GM21526 (cell line): ENCODE measurements around the gene HIPK2.

ENCODE experiments used
- ATAC-seq: cut with Tn5 transposase; IDR thresholded peaks from one replicate; pipeline ENCODE4 v1.9.1; 2021; ENCODE audit warnings: moderate library complexity; ENCODE audit not compliant: unreplicated experiment, low FRiP score

Gene HIPK2

GRCh38 chr7:139753081-139753692, 24.6 kb downstream of the HIPK2 start:
- ATAC-seq, result no peak

- ATAC-seq, result no peak
These were observed 25.2 kb downstream of the HIPK2 start for GRCh38 chr7:139752604-139753003.

- ATAC-seq, result no peak
These were observed 25.6 kb downstream of the HIPK2 start for GRCh38 chr7:139752148-139752547.

GRCh38 chr7:139750459-139751095, 27.2 kb downstream of the HIPK2 start:
- ATAC-seq, result no peak

- no peak for ATAC-seq
These were observed 28.3 kb downstream of the HIPK2 start for GRCh38 chr7:139749545-139749944.

GRCh38 chr7:139748941-139749340, 28.9 kb downstream of the HIPK2 start:
- no peak for ATAC-seq

- no peak for ATAC-seq
These were observed 29.4 kb downstream of the HIPK2 start for GRCh38 chr7:139748373-139748765.

GRCh38 chr7:139747662-139748372, 30.0 kb downstream of the HIPK2 start:
- no peak for ATAC-seq

GRCh38 chr7:139746652-139747051, 31.1 kb downstream of the HIPK2 start:
- ATAC-seq, result no peak

GRCh38 chr7:139745678-139746143, 32.1 kb downstream of the HIPK2 start:
- ATAC-seq, result no peak

GRCh38 chr7:139744768-139745677, 32.8 kb downstream of the HIPK2 start:
- ATAC-seq, result no peak

- no peak for ATAC-seq
These were observed 33.6 kb downstream of the HIPK2 start for GRCh38 chr7:139743967-139744767.

- ATAC-seq, result no peak
These were observed 34.4 kb downstream of the HIPK2 start for GRCh38 chr7:139743267-139743966.

- ATAC-seq, result no peak
These were observed 35.9 kb downstream of the HIPK2 start for GRCh38 chr7:139741789-139742344.

GRCh38 chr7:139741239-139741638, 36.6 kb downstream of the HIPK2 start:
- ATAC-seq, result no peak

- no peak for ATAC-seq
These were observed 37.8 kb downstream of the HIPK2 start for GRCh38 chr7:139739863-139740597.

GRCh38 chr7:139738772-139739171, 39.0 kb downstream of the HIPK2 start:
- no peak for ATAC-seq

GRCh38 chr7:139738101-139738489, 39.7 kb downstream of the HIPK2 start:
- ATAC-seq, result no peak
